OCI-LY7 (cell line): ENCODE results near the gene MARK4. TPM values are rescaled to one million over a fixed set of nuclear protein-coding genes. Genes with fewer than 3 reads are reported as not detected.

Source experiments
- BruUV-seq: library from RNA; stranded (reverse); fragments of 400-500 nt; replicated peaks from 2 replicates; lab custom pipeline; 2021; lab: Mats Ljungman, UMichigan
- CTCF ChIA-PET: fragments of 300-600 bp; sonication (Branson Sonifier 250); formaldehyde crosslinking; loops from one replicate; lab custom pipeline; 2022; ENCODE audit warnings: antibody characterized with exemption; ENCODE audit not compliant: unreplicated experiment; lab: Charles Lee
- POLR2A ChIA-PET: fragments of 300-600 bp; sonication (Branson Sonifier 250); formaldehyde crosslinking; loops from one replicate; lab custom pipeline; 2022; ENCODE audit warnings: antibody characterized with exemption; lab: Charles Lee
- DNase-seq: peaks from one replicate; pipeline ENCODE4 v3.0.0-alpha.2; 2015; ENCODE audit warnings: low spot score
- H2AFZ ChIP-seq: fragments of 200-600 bp; sonication (generic), shearing (Covaris generic); 2 replicates; pipeline ENCODE4 v1.6.1; 2014; ENCODE audit warnings: mild to moderate bottlenecking, antibody characterized with exemption, low read length, moderate library complexity
- H3K27ac ChIP-seq: fragments of 200-600 bp; sonication (generic); 2 replicates; pipeline ENCODE4 v1.5.1; 2014; ENCODE audit warnings: mixed run types, low read depth, mild to moderate bottlenecking, moderate library complexity, low read length, inconsistent platforms; ENCODE audit not compliant: poor library complexity, severe bottlenecking
- H3K36me3 ChIP-seq: fragments of 200-600 bp; sonication (generic); 2 replicates; pipeline ENCODE4 v1.6.1; 2014; ENCODE audit warnings: mild to moderate bottlenecking, antibody characterized with exemption, low read length, moderate library complexity, mixed read lengths; ENCODE audit not compliant: insufficient read depth
- H3K4me1 ChIP-seq: fragments of 200-600 bp; sonication (generic); 2 replicates; pipeline ENCODE4 v1.5.1; 2014; ENCODE audit warnings: mild to moderate bottlenecking, low read length; ENCODE audit not compliant: insufficient read depth, poor library complexity, severe bottlenecking
- H3K4me2 ChIP-seq: fragments of 200-600 bp; sonication (generic); 2 replicates; pipeline ENCODE4 v1.6.1; 2014; ENCODE audit warnings: mild to moderate bottlenecking, low read length
- H3K4me3 ChIP-seq: fragments of 200-600 bp; sonication (generic); 2 replicates; pipeline ENCODE4 v1.5.1; 2014; ENCODE audit warnings: mild to moderate bottlenecking, low read depth, low read length; ENCODE audit not compliant: poor library complexity, severe bottlenecking
- H3K79me2 ChIP-seq: fragments of 200-600 bp; sonication (generic); 2 replicates; pipeline ENCODE4 v1.6.1; 2016; ENCODE audit warnings: low read depth, mild to moderate bottlenecking, low read length, moderate library complexity, mixed read lengths; ENCODE audit not compliant: insufficient read depth
- H3K9me2 ChIP-seq: fragments of 200-600 bp; sonication (generic); 2 replicates; pipeline ENCODE4 v1.6.1; 2016; ENCODE audit warnings: mild to moderate bottlenecking, low read length, mixed read lengths; ENCODE audit not compliant: insufficient read depth
- H3K9me3 ChIP-seq: fragments of 200-600 bp; sonication (generic); 2 replicates; pipeline ENCODE4 v1.6.1; 2014; ENCODE audit warnings: mild to moderate bottlenecking, mixed run types, low read length, mixed read lengths
- H4K20me1 ChIP-seq: fragments of 200-600 bp; sonication (generic); 2 replicates; pipeline ENCODE4 v1.6.1; 2014; ENCODE audit warnings: mild to moderate bottlenecking, antibody characterized with exemption, low read length, moderate library complexity, mixed read lengths; ENCODE audit not compliant: insufficient read depth
- CTCF ChIP-seq: fragments of 200-600 bp; sonication (generic); conservative IDR thresholded peaks from 2 replicates; pipeline ENCODE4 v1.5.1; 2014; ENCODE audit warnings: mild to moderate bottlenecking, antibody characterized with exemption, low read length, moderate library complexity, mixed read lengths
- EZH2phosphoT487 ChIP-seq: fragments of 200-600 bp; sonication (generic); IDR thresholded peaks from 2 replicates; pipeline ENCODE4 v1.6.1; 2018; ENCODE audit warnings: low read depth, borderline replicate concordance, mild to moderate bottlenecking, mixed run types, antibody characterized with exemption, low read length, moderate library complexity, mixed read lengths
- intact Hi-C: fragments of 100-400 bp; cut with micrococcal nuclease; formaldehyde crosslinking; loops from one replicate; pipeline ENCODE4 v1.10.0; 2022; ENCODE audit not compliant: unreplicated experiment
- total RNA-seq, 2 experiments: library from RNA; depleted of rRNA in 1 of 2; stranded (reverse); fragments of >200 nt in 1 of 2; shearing (Covaris generic) in 1 of 2; gene quantifications; 2 replicates each; pipeline ENCODE4 v1.2.3, GENCODE V29; 2014 to 2022

The MARK4 gene
- total RNA-seq, 2 experiments from 2014 or later = 14.2 to 24.5 TPM

- no peaks in the 10 kb centered on the region for H3K9me3 ChIP-seq
- H3K9me2 ChIP-seq = no peaks in the 10 kb centered on the region
- no peak overlapping the region for H2AFZ ChIP-seq
- H3K36me3 ChIP-seq = no peaks in the 10 kb centered on the region
- no peak for DNase-seq
- H3K79me2 ChIP-seq = no peaks in the 10 kb centered on the region
- intact Hi-C loops = no loop called here
- no TSS peak for BruUV-seq
- H3K4me3 ChIP-seq = no peak overlapping the region
- TF ChIP-seq CTCF (no peak), EZH2phosphoT487 (no peak)
- no peak overlapping the region for H3K27ac ChIP-seq
- H3K4me2 ChIP-seq = no peak overlapping the region
- ChIA-PET POLR2A (no interaction called here), CTCF (no interaction called here)
- no peaks in the 10 kb centered on the region for H3K4me1 ChIP-seq
- no peaks in the 10 kb centered on the region for H4K20me1 ChIP-seq
These were observed 7.8 kb upstream of the MARK4 start for GRCh38 chr19:45243144-45243732.

DNA sequence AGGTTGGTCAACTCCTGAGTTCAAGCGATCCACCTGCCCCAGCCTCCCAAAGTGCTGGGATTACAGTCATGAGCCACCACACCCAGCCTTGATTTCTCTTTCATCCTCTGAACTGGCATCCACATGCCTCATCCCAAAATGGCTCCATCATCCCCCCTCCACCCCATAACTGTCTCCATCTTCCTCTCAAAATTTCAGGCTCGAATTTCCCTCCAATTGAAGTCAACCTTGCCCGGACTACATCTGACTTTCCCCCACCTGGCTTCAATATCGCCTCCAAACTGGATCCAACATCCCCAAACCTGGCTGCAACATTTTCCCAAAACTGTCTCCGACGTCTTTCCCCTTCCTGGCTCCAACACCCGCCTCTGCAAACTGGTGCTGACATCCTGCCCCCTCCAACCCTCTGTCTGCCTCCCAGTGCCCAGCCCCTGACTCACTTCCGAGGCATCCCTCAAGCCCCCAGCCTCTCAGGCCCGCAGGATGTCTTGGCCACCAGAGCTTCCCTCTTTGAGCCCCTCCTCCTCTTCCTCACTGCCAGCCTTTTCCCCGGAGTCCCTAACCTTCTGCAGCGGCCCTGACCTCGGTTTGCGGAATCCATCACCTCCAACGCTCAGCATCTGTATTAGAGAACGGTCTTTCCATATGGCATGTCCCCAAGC, 6.8 kb upstream of the MARK4 start:
- TF ChIP-seq EZH2phosphoT487 = no peak
- TF ChIP-seq CTCF = no peak
- Histone ChIP-seq H3K9me2 (no peaks in the 10 kb centered on the region), H3K9me3 (no peaks in the 10 kb centered on the region), H3K4me3 (no peak overlapping the region), H3K4me1 (peaks cover 6% of the 10 kb centered on the region), H3K36me3 (no peaks in the 10 kb centered on the region), H2AFZ (no peak overlapping the region), H4K20me1 (no peaks in the 10 kb centered on the region), H3K27ac (no peak overlapping the region), H3K4me2 (no peak overlapping the region), H3K79me2 (no peaks in the 10 kb centered on the region)
- DNase-seq = no peak
- ChIA-PET CTCF (no interaction called here), POLR2A (no interaction called here)
- BruUV-seq = no TSS peak
- intact Hi-C loops = no loop called here

DNA sequence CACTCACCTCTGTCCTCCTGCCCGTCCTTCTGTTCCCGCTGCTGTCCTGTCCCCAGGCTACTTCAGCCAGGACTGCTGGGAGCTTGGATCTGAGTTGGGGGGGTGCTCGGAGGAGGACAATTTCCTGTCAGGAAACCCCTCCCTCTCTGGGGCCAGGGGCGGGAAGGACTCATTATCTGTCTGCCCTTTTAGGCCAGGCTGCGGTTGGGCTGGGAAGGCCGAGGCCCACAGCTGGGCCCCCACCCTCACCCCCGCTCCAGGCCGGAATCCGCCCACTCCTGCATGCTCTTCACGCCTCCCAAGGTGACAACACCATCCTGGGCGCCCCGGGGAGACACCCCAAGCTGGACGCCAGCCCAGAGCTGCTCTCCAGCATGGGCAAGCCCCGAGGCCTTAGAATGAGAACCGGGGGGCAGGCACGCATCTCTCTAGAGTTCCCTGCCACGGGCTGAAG, 5.7 kb upstream of the MARK4 start, which contains the start of gene EXOC3L2:
Gene EXOC3L2, minus strand, starts transcription at position 74 of the 454 bp plus-strand sequence. CDS start 6,362 bp downstream, outside the sequence.
- Histone ChIP-seq H3K36me3 (no peaks in the 10 kb centered on the region), H3K4me3 (no peak within 1 kb of the TSS), H3K9me2 (no peaks in the 10 kb centered on the region), H2AFZ (no peak within 1 kb of the TSS), H3K4me1 (peaks cover 9% of the 10 kb centered on the region), H3K9me3 (no peaks in the 10 kb centered on the region), H3K79me2 (no peaks in the 10 kb centered on the region), H3K27ac (no peak within 1 kb of the TSS), H3K4me2 (no peak within 1 kb of the TSS), H4K20me1 (no peaks in the 10 kb centered on the region)
- intact Hi-C loops = no loop called here
- CTCF ChIA-PET = no interaction called here
- TF ChIP-seq EZH2phosphoT487 (no peak), CTCF (no peak)
- BruUV-seq = no TSS peak
- no peak for DNase-seq
- POLR2A ChIA-PET = no interaction called here
